Tibial nerve (tissue), 3 donors: ENCODE measurements around the gene FADS2.

Experiments used
- CTCF ChIP-seq, 5 experiments: fragments of 200-600 bp in 3 of 5; fragments of 450-650 bp in 2 of 5; sonication (generic) in 3 of 5; IDR thresholded peaks; one replicate each; pipeline ENCODE4 v1.5.1; 2016 to 2019; ENCODE audit warnings: antibody characterized with exemption in 5 of 5, mild to moderate bottlenecking in 3 of 5, moderate library complexity in 2 of 5
- POLR2A ChIP-seq, 2 donors: fragments of 450-650 bp; IDR thresholded peaks; one replicate each; pipeline ENCODE4 v1.6.1; 2017; ENCODE audit warnings: antibody characterized with exemption in 2 of 2, mild to moderate bottlenecking in 2 of 2, moderate library complexity in 2 of 2

- TF ChIP-seq CTCF (IDR thresholded peaks at IDR 0.05), result no peak
- TF ChIP-seq POLR2A (IDR thresholded peaks at IDR 0.05), result no peak
Observed at GRCh38 chr11:61848631-61849030, 20.5 kb downstream of the FADS2 start.
